HG03469 (cell line): ENCODE results near the gene PHETA1.
A peak's percentile ranks its signal among the peaks of the same experiment; 100 is the strongest.
"Not testable (repeated sequence)": the region's sequence is repeated elsewhere in the genome, so short reads cannot be mapped to it uniquely, and the experiment has no call there.

Experiments used
- ATAC-seq: cut with Tn5 transposase; IDR thresholded peaks from one replicate; pipeline ENCODE4 v1.9.1; 2021; ENCODE audit warnings: mild to moderate bottlenecking, moderate library complexity, moderate number of reproducible peaks; ENCODE audit not compliant: unreplicated experiment

PHETA1 gene

DNA sequence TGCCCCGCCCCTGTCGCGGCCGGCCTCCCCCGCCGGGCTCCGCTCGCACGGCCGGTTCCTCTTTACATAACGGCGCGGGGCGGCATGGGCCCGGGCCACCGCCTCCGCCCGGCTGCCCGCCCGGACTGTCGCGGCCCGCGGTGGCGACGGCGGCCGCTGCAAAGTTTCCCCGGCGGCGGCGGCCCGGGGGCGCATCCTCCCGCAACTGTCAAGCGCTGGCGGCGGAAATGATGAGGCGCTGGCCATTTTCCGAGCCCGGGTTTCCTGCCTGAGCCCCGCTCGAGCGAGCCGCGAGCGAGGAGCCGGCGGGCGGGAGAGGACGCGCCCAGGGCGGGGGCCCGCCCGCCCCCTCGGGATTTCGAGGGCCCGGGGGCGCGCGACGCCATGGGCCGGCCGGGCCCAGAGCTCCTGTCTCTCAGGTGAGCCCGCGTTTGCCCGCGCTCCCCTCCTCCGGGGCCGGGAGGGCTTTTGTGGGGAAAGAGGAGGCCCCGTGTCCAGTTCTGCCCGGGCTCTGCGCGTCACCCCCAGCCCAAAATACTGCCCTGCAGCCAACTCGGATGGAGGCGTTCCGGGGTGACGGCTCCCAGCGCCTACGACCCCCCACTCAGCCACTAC, 37.1 kb upstream of the PHETA1 start, which contains the start of gene SH2B3:
Gene SH2B3 (plus strand): TSS at position 65 of the 615 bp plus-strand sequence. CDS start 12,223 bp downstream, outside the sequence.
- no peak for ATAC-seq

DNA sequence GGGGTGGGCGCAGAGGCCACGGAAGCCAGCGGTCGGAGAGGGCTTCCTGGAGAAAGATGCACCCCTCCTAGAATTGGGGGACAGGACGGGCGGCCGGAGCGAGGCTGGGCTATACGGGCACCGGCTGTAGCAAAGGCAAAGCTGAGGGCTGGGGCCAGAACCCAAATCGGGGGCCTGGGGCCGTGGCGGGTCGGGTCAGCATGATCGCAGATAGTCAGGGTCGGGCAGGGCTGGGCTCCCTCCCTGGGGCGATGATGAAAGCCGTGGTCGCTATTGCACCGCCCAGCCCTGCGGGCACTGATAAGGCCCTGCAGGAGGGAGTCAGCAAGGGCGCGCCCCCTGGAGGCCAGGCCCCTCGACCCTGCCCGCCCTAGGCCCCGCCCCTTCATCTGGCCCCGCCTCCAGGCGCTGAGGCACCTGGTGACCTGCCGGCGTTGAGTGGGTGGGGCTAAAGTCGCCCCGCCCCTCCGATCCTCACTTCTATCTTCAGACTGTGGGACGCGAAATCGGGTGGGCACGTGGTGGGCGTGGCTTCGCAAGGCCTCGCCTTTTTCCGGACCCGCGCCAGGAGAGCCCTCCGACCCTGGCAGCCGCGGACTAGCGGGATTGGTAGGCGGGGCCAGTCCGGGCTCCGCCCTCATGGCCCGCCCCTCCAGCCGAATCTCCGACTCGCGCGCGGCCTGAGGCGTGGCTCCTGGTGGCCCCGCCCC, 36.4 kb upstream of the PHETA1 start:
- ATAC-seq: peak; percentile 55

- no peak for ATAC-seq
Measured at GRCh38 chr12:111404362-111405148, 35.7 kb upstream of the PHETA1 start.

GRCh38 chr12:111402490-111402824, 33.6 kb upstream of the PHETA1 start:
- ATAC-seq: not testable (repeated sequence)

DNA sequence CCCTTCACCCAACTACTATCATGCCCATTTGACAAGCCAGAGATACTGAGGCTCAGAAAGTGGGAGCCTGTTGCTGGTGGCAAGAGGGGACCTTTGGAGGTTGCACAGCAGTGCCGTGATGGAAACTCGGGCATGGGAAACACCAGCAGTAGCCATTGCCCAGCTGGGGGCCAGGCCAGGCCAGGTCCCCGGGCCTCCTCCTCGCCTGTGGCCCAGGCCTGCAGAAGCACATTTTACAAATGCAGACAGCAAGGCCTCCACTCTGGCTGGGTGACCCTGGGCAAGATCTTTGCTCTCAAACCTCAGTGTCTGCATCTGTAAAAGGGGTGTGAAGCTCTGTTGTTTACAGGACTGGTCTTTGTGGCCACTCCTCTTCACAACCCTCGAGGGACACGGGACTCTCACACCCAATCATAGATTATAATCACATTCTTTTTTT, 32.3 kb upstream of the PHETA1 start:
- no peak for ATAC-seq

DNA sequence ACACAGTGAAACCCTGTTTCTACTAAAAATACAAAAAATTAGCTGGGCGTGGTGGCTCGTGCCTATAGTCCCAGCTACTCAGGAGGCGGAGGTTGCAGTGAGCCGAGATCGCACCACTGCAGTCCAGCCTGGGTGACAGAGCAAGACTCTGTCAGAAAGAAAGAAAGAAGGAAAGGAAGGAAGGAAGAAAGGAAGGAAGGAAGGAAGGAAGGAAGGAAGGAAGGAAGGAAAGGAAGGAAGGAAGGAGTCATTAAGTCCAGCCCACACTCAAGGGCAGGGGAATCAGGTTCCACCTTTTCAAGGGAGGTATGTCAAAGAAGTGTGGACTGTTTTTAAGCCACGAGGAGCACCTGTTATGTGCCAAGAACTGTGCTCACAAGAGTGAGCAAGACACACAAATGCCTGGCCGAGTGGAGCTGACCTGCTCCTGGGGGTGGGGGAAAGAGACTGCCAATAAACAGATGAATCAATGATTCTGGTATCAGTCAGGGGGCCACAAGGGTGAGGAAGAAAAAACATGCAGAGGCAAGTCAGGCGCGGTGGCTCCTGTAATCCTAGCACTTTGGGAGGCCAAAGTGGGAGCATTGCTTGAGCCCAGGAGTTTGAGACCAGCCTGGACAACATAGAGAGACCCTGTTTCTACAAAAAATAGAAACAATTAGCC, 31.0 kb upstream of the PHETA1 start:
- ATAC-seq: not testable (repeated sequence)

- ATAC-seq: no peak
Measured at GRCh38 chr12:111398530-111398929, 29.6 kb upstream of the PHETA1 start.

DNA sequence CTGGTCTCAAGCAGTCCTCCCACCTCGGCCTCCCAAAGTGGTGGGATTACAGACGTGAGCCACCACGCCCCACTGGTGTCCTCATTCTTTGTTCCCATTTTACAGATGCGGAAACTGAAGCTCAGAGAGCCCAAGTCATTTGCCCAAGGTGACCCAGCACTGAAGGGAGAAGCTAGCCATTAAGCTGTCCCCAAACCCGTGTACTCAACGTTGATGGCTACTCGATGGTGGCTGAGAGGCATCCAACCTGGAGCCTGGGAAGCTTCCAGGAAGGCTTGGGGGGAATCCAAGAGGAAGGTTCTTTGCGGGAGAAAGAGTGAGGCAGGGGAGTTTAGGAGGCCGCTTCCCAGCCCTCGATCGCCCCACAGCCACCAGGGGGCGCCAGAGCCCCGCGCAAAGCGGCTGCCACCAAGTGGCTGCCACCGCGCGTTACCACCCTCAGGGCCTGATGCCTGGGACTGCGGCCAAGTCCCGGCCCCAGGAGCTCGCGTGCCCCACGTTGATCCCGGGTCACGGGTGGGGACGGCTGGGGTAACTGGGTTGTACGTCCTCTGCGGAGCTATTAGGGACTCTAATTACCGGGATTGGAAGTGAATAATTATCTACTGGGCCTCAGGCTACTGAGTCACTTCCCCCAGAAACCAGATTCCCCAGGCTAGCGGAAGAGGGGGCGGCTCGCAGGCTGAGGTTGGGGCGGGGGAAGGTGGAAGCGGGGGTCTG, 28.0 kb upstream of the PHETA1 start:
- ATAC-seq: no peak

GRCh38 chr12:111396271-111396670, 27.4 kb upstream of the PHETA1 start:
- not testable (repeated sequence) for ATAC-seq

- no peak for ATAC-seq
Measured at GRCh38 chr12:111395336-111396187, 26.7 kb upstream of the PHETA1 start.

GRCh38 chr12:111394480-111394879, 25.6 kb upstream of the PHETA1 start:
- no peak for ATAC-seq

DNA sequence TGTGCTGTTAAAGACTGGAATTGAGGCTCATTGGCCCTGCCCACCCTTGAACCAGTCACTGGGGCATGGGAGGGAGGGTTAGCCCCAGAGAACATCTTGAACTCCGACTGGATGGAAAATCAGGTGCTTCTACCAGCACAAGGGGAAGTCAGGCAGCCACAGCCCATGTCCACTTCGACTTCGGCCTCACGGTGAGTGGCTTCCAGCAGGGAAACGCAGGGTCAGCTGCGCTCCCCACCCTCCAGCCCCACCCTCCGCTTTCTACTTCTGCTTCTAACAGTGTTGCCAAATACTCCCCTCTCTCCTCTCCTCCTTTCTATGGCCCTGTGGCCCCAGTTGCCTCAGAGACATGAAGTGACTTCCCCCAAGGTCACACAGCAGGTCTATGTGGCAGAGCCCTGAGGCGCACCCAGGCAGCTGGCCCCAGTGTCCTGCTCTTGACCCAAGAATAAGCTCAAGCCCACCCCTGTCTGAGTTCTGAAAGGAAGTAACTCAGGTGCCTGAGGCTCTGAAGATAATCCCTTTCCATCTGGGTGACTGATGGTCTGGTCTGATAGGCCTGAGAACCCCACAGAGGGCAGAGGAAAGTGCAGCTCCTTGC, 24.9 kb upstream of the PHETA1 start:
- no peak for ATAC-seq

DNA sequence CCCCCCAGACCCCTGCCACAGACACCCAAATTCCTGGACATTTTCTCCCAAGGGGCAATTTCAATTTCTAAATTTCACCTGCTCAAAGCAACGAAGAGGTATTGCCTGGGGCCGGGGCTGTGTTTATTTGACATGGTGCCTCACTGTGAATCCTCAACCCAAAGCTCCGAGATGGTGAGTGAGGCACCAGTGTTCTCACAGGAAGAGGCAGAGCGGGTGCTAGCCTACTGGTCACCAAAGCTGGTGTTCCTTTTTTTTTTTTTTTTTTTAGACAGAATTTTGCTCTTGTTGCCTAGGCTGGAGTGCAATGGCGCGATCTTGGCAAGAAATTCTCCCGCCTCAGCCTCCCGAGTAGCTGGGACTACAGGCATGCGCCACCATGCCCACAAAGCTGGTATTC, 22.0 kb upstream of the PHETA1 start:
- ATAC-seq: no peak

- ATAC-seq: no peak
Measured at GRCh38 chr12:111389635-111390034, 20.7 kb upstream of the PHETA1 start.

DNA sequence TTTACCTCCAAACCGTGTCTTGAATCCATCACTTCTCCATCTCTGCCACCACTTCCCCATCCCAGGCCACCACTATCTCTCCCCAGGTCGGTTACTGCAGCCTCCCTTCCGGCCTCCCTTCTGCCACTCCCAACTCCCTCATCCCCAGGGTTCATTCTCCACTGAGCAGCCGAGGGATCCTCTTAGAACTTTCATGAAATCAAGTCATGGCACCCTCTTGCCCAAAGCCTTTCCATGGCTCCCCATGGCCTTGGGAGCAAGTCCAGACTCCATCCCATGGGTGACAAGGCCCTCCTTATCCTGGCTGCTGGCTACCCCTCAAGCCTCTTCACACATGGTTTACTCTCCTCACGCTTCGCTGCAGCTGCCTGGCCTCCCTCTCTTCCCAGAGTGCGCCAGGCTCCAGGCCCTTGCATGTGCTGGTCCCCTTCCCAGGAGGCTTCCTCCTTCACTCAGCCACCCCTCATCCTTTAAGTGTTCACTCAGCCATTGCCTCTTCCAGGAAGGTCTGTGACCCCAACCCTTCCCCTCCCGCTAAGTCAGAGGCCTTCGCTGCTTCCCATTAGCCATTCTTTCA, 18.9 kb upstream of the PHETA1 start:
- ATAC-seq: no peak

- no peak for ATAC-seq
Measured at GRCh38 chr12:111386885-111387284, 18.0 kb upstream of the PHETA1 start.

GRCh38 chr12:111384596-111384995, 15.7 kb upstream of the PHETA1 start:
- no peak for ATAC-seq

GRCh38 chr12:111379942-111380554, 11.2 kb upstream of the PHETA1 start:
- no peak for ATAC-seq
